H9 (cell line): ENCODE results near the gene ZNF664. TPM values are rescaled to one million over a fixed set of nuclear protein-coding genes. Genes with fewer than 3 reads are reported as not detected.

Source experiments
- DNase-seq: peaks from one replicate; pipeline ENCODE4 v3.0.0-alpha.2; 2017
- H2AFZ ChIP-seq: one replicate; pipeline ENCODE4 v1.6.1; 2013; ENCODE audit warnings: mild to moderate bottlenecking, low read length, control low read depth, moderate library complexity
- H2AK5ac ChIP-seq: 2 replicates; pipeline ENCODE4 v1.6.1; 2013; ENCODE audit warnings: low read length, control low read depth, mixed read lengths; ENCODE audit not compliant: insufficient read length
- H2BK120ac ChIP-seq: one replicate; pipeline ENCODE4 v1.6.1; 2013; ENCODE audit warnings: low read depth, mild to moderate bottlenecking, low read length, control low read depth, inconsistent platforms; ENCODE audit not compliant: poor library complexity, severe bottlenecking
- H2BK12ac ChIP-seq: 2 replicates; pipeline ENCODE4 v1.6.1; 2013; ENCODE audit warnings: low read length, control low read depth, mixed read lengths, low read depth; ENCODE audit not compliant: insufficient read length
- H2BK15ac ChIP-seq: 2 replicates; pipeline ENCODE4 v1.6.1; 2013; ENCODE audit warnings: low read depth, low read length, control low read depth
- H2BK20ac ChIP-seq: one replicate; pipeline ENCODE4 v1.6.1; 2013; ENCODE audit warnings: low read depth, mild to moderate bottlenecking, low read length, control low read depth, inconsistent platforms; ENCODE audit not compliant: poor library complexity, severe bottlenecking
- H2BK5ac ChIP-seq: 2 replicates; pipeline ENCODE4 v1.6.1; 2013; ENCODE audit warnings: low read length, control low read depth, mixed read lengths; ENCODE audit not compliant: insufficient read length
- H3K14ac ChIP-seq: 2 replicates; pipeline ENCODE4 v1.6.1; 2013; ENCODE audit warnings: low read length, control low read depth; ENCODE audit not compliant: insufficient read depth
- H3K18ac ChIP-seq: 2 replicates; pipeline ENCODE4 v1.6.1; 2013; ENCODE audit warnings: low read depth, mild to moderate bottlenecking, mixed read lengths, low read length, control low read depth; ENCODE audit not compliant: insufficient read length
- H3K23ac ChIP-seq: 2 replicates; pipeline ENCODE4 v1.6.1; 2013; ENCODE audit warnings: low read length, control low read depth, mixed read lengths, low read depth; ENCODE audit not compliant: insufficient read length
- H3K23me2 ChIP-seq: 2 replicates; pipeline ENCODE4 v1.6.1; 2013; ENCODE audit warnings: low read depth, mild to moderate bottlenecking, mixed read lengths, low read length, control low read depth; ENCODE audit not compliant: insufficient read length, poor library complexity, severe bottlenecking
- H3K27ac ChIP-seq: 2 replicates; pipeline ENCODE4 v1.5.1; 2013; ENCODE audit warnings: low read length, control low read depth, mixed read lengths, low read depth; ENCODE audit not compliant: insufficient read length
- H3K27me3 ChIP-seq: 2 replicates; pipeline ENCODE4 v1.6.1; 2013; ENCODE audit warnings: low read length, control low read depth, inconsistent platforms; ENCODE audit not compliant: insufficient read depth
- H3K4ac ChIP-seq: 2 replicates; pipeline ENCODE4 v1.6.1; 2013; ENCODE audit warnings: low read depth, mild to moderate bottlenecking, control low read depth, inconsistent platforms, low read length, moderate library complexity
- H3K4me1 ChIP-seq: 2 replicates; pipeline ENCODE4 v1.6.1; 2013; ENCODE audit warnings: low read length, control low read depth, inconsistent platforms; ENCODE audit not compliant: insufficient read depth
- H3K4me2 ChIP-seq: 2 replicates; pipeline ENCODE4 v1.6.1; 2013; ENCODE audit warnings: low read length, control low read depth, mixed read lengths; ENCODE audit not compliant: insufficient read length, insufficient read depth
- H3K56ac ChIP-seq: 2 replicates; pipeline ENCODE4 v1.6.1; 2013; ENCODE audit warnings: low read depth, mild to moderate bottlenecking, mixed read lengths, low read length, control low read depth; ENCODE audit not compliant: insufficient read length
- H3K79me1 ChIP-seq: 2 replicates; pipeline ENCODE4 v1.6.1; 2013; ENCODE audit warnings: low read depth, mild to moderate bottlenecking, moderate library complexity, low read length, control low read depth, inconsistent platforms; ENCODE audit not compliant: insufficient read depth, poor library complexity, severe bottlenecking
- H3K79me2 ChIP-seq: 2 replicates; pipeline ENCODE4 v1.6.1; 2013; ENCODE audit warnings: low read length, control low read depth, inconsistent platforms; ENCODE audit not compliant: insufficient read depth
- H3K9ac ChIP-seq: 2 replicates; pipeline ENCODE4 v1.6.1; 2013; ENCODE audit warnings: low read length, control low read depth, mixed read lengths; ENCODE audit not compliant: insufficient read length; ENCODE audit errors: extremely low read depth
- H3K9me3 ChIP-seq: one replicate; pipeline ENCODE4 v1.6.1; 2013; ENCODE audit warnings: low read depth, low read length, inconsistent platforms; ENCODE audit not compliant: control insufficient read depth
- H3T11ph ChIP-seq: one replicate; pipeline ENCODE4 v1.6.1; 2013; ENCODE audit warnings: mild to moderate bottlenecking, low read length, control low read depth, inconsistent platforms
- H4K20me1 ChIP-seq: one replicate; pipeline ENCODE4 v1.6.1; 2013; ENCODE audit not compliant: control insufficient read depth, insufficient read length, insufficient read depth
- H4K5ac ChIP-seq: 2 replicates; pipeline ENCODE4 v1.6.1; 2013; ENCODE audit warnings: low read depth, mild to moderate bottlenecking, mixed read lengths, low read length, control low read depth; ENCODE audit not compliant: insufficient read length
- H4K8ac ChIP-seq: replicated peaks from 2 replicates; pipeline ENCODE4 v1.6.1; 2013; ENCODE audit warnings: low read length, control low read depth, mixed read lengths, low read depth; ENCODE audit not compliant: insufficient read length
- H4K91ac ChIP-seq: 2 replicates; pipeline ENCODE4 v1.6.1; 2013; ENCODE audit warnings: low read depth, mild to moderate bottlenecking, moderate library complexity, mixed read lengths, low read length, control low read depth; ENCODE audit not compliant: insufficient read length
- H3K27ac Mint-ChIP-seq, 3 experiments: 2 replicates in 2 of 3; 3 replicates in 1 of 3; pipeline ENCODE4 v1.8.0; 2020 to 2021; ENCODE audit warnings: mixed read lengths in 3 of 3, mild to moderate bottlenecking in 1 of 3, moderate library complexity in 1 of 3
- H3K27me3 Mint-ChIP-seq: 2 replicates; pipeline ENCODE4 v1.8.0; 2021; ENCODE audit warnings: low read depth, mild to moderate bottlenecking, moderate library complexity, mixed read lengths
- H3K36me3 Mint-ChIP-seq, 3 experiments: 2 replicates in 2 of 3; 3 replicates in 1 of 3; pipeline ENCODE4 v1.8.0; 2020 to 2021; ENCODE audit warnings: low read depth in 3 of 3, mixed read lengths in 3 of 3; ENCODE audit not compliant: insufficient read depth in 1 of 3
- H3K4me1 Mint-ChIP-seq, 2 experiments: 2 replicates each; pipeline ENCODE4 v1.8.0; 2020; ENCODE audit warnings: mixed read lengths in 2 of 2
- H3K4me3 Mint-ChIP-seq, 2 experiments: 2 replicates in 1 of 2; 3 replicates in 1 of 2; pipeline ENCODE4 v1.8.0; 2020 to 2021; ENCODE audit warnings: mild to moderate bottlenecking in 2 of 2, mixed read lengths in 2 of 2, moderate library complexity in 1 of 2
- H3K9me3 Mint-ChIP-seq, 2 experiments: 2 replicates in 1 of 2; 3 replicates in 1 of 2; pipeline ENCODE4 v1.8.0; 2020; ENCODE audit warnings: mild to moderate bottlenecking in 2 of 2, mixed read lengths in 2 of 2, moderate library complexity in 1 of 2
- CTCF ChIP-seq: fragments of 200-600 bp; sonication (generic); conservative IDR thresholded peaks from 3 replicates; pipeline ENCODE4 v1.8.0; 2021; ENCODE audit warnings: antibody characterized with exemption, mild to moderate bottlenecking
- WGBS: extraction: QIAGEN DNeasy Blood & Tissue Kit; methylation state at CpG from one replicate; pipeline ENCODE4 v1.1.7; 2013; ENCODE audit warnings: missing lambda C conversion rate, low lambda C conversion rate, mixed read lengths; ENCODE audit not compliant: insufficient read length; ENCODE audit errors: extremely low coverage; 5-methylcytosine and 5-hydroxymethylcytosine counted together
- total RNA-seq: library from RNA; stranded (reverse); gene quantifications from 2 replicates; pipeline ENCODE4 v1.2.1, GENCODE V29; 2021

Gene ZNF664
- total RNA-seq, 1 experiment from 2014 or later = 29.5 TPM

GRCh38 chr12:124001343-124001742, 28.3 kb downstream of the ZNF664 start:
- Histone ChIP-seq H2BK15ac (no peak overlapping the region), H4K20me1 (no peaks in the 10 kb centered on the region), H3K23me2 (no peaks in the 10 kb centered on the region), H3K14ac (no peak overlapping the region), H2BK5ac (no peak overlapping the region), H3K4me2 (no peak overlapping the region), H3K9ac (no peak overlapping the region), H3K79me1 (no peaks in the 10 kb centered on the region), H3K27ac (no peak overlapping the region), H4K91ac (no peak overlapping the region), H2BK20ac (no peak overlapping the region), H4K5ac (no peak overlapping the region), H3K9me3 (no peaks in the 10 kb centered on the region), H3T11ph (no peak overlapping the region), H2BK120ac (no peak overlapping the region), H3K18ac (no peak overlapping the region), H3K4me1 (no peaks in the 10 kb centered on the region), H2BK12ac (no peak overlapping the region), H3K23ac (no peak overlapping the region), H2AFZ (no peak overlapping the region), H4K8ac (no peak overlapping the region), H3K27me3 (no peaks in the 10 kb centered on the region), H3K4ac (no peak overlapping the region), H2AK5ac (no peak overlapping the region), H3K56ac (no peak overlapping the region), H3K79me2 (no peaks in the 10 kb centered on the region)
- Mint-ChIP-seq H3K9me3 (no peaks in the 10 kb centered on the region), H3K4me1 (peaks cover 6 to 9% of the 10 kb centered on the region in 2 experiments), H3K27ac (no peak overlapping the region), H3K27me3 (no peaks in the 10 kb centered on the region; the same call in 1 of the 2 replicates), H3K4me3 (no peak overlapping the region), H3K36me3 (peaks cover 0 to 4% (median 3%) of the 10 kb centered on the region in 3 experiments; a peak in 4 of 7 replicates)
- WGBS = no CpG with 5 or more reads among the region's 7 CpGs
- no peak for DNase-seq
- no peak for TF ChIP-seq CTCF
